WTC11 (cell line): ENCODE data around the gene CNTRL. TPM values are rescaled to one million over a fixed set of nuclear protein-coding genes. Genes with fewer than 3 reads are reported as not detected.

Experiments used
- ATAC-seq: fragments of 200-7000 bp; cut with Tn5 transposase; 2 replicates; pipeline ENCODE4 v1.10.0; 2021; ENCODE audit warnings: mild to moderate bottlenecking, moderate library complexity
- CTCF ChIA-PET: fragments of 300-600 bp; sonication (Branson Sonifier 250); formaldehyde crosslinking; loops from one replicate; lab custom pipeline; 2021; ENCODE audit warnings: antibody characterized with exemption; lab: Charles Lee
- POLR2A ChIA-PET: fragments of 350-600 bp; sonication (Branson Sonifier 250); formaldehyde crosslinking; loops from one replicate; lab custom pipeline; 2021; ENCODE audit warnings: antibody characterized with exemption; lab: Charles Lee
- DNase-seq: peaks from one replicate; pipeline ENCODE4 v3.0.0; 2021; ENCODE audit warnings: low spot score
- H3K27ac Mint-ChIP-seq: 2 replicates; pipeline ENCODE4 v1.8.0; 2021; ENCODE audit warnings: mixed read lengths
- H3K27me3 Mint-ChIP-seq: 2 replicates; pipeline ENCODE4 v1.8.0; 2021; ENCODE audit warnings: low read depth, mild to moderate bottlenecking, moderate library complexity, mixed read lengths
- H3K36me3 Mint-ChIP-seq: 2 replicates; pipeline ENCODE4 v1.8.0; 2021; ENCODE audit warnings: mixed read lengths
- H3K4me1 Mint-ChIP-seq: 2 replicates; pipeline ENCODE4 v1.8.0; 2022; ENCODE audit warnings: mixed read lengths
- H3K4me3 Mint-ChIP-seq: 2 replicates; pipeline ENCODE4 v1.8.0; 2021; ENCODE audit warnings: mild to moderate bottlenecking, moderate library complexity, mixed read lengths
- H3K9me3 Mint-ChIP-seq: 2 replicates; pipeline ENCODE4 v1.8.0; 2021; ENCODE audit warnings: mixed read lengths
- ATF1 ChIP-seq: sonication (generic); formaldehyde crosslinking; IDR thresholded peaks from 2 replicates; pipeline ENCODE4 v1.8.1; 2023; ENCODE audit warnings: mild to moderate bottlenecking, moderate library complexity, missing genetic modification reagents
- CBFB ChIP-seq: sonication (generic); formaldehyde crosslinking; IDR thresholded peaks from 2 replicates; pipeline ENCODE4 v1.8.1; 2022; ENCODE audit warnings: mild to moderate bottlenecking, low read depth, missing genetic modification reagents
- E2F1 ChIP-seq: sonication (generic); formaldehyde crosslinking; IDR thresholded peaks from 2 replicates; pipeline ENCODE4 v1.8.0; 2022; ENCODE audit warnings: mild to moderate bottlenecking, missing genetic modification reagents
- E2F4 ChIP-seq: sonication (generic); formaldehyde crosslinking; IDR thresholded peaks from 2 replicates; pipeline ENCODE4 v1.8.1; 2022; ENCODE audit warnings: low read depth, mild to moderate bottlenecking, moderate library complexity, missing genetic modification reagents, borderline replicate concordance
- FOXK1 ChIP-seq: sonication (generic); formaldehyde crosslinking; IDR thresholded peaks from 2 replicates; pipeline ENCODE4 v1.8.0; 2022; ENCODE audit warnings: mild to moderate bottlenecking, moderate library complexity, missing genetic modification reagents
- FOXP1 ChIP-seq: sonication (generic); formaldehyde crosslinking; IDR thresholded peaks from 2 replicates; pipeline ENCODE4 v1.8.0; 2022; ENCODE audit warnings: missing genetic modification reagents, mild to moderate bottlenecking, moderate library complexity, borderline replicate concordance
- GRHL2 ChIP-seq: fragments of 250-450 bp; sonication (Bioruptor Pico); IDR thresholded peaks from 2 replicates; pipeline ENCODE4 v1.8.0; 2022; ENCODE audit warnings: mild to moderate bottlenecking, moderate library complexity; ENCODE audit not compliant: insufficient replicate concordance, severe bottlenecking
- KAT7 ChIP-seq: sonication (generic); formaldehyde crosslinking; IDR thresholded peaks from 2 replicates; pipeline ENCODE4 v1.8.1; 2023; ENCODE audit warnings: missing genetic modification reagents, mild to moderate bottlenecking, borderline replicate concordance
- MAX ChIP-seq: sonication (generic); formaldehyde crosslinking; IDR thresholded peaks from 2 replicates; pipeline ENCODE4 v1.8.0; 2022; ENCODE audit warnings: mild to moderate bottlenecking, missing genetic modification reagents
- MXD4 ChIP-seq: fragments of 250-450 bp; sonication (Bioruptor Pico); IDR thresholded peaks from 2 replicates; pipeline ENCODE4 v1.8.0; 2021; ENCODE audit warnings: mild to moderate bottlenecking, moderate library complexity, borderline replicate concordance
- NR1H2 ChIP-seq: sonication (generic); formaldehyde crosslinking; IDR thresholded peaks from 2 replicates; pipeline ENCODE4 v1.9.0; 2021; ENCODE audit warnings: mild to moderate bottlenecking, moderate library complexity, missing genetic modification reagents
- NR2C2 ChIP-seq: sonication (generic); formaldehyde crosslinking; IDR thresholded peaks from 2 replicates; pipeline ENCODE4 v1.8.0; 2022; ENCODE audit warnings: mild to moderate bottlenecking, missing genetic modification reagents
- NR3C1 ChIP-seq: sonication (generic); formaldehyde crosslinking; conservative IDR thresholded peaks from 2 replicates; pipeline ENCODE4 v1.8.1; 2023; ENCODE audit warnings: low read depth, mild to moderate bottlenecking, missing genetic modification reagents
- total RNA-seq: library from RNA; stranded (reverse); gene quantifications from 3 replicates; pipeline ENCODE4 v1.2.3, GENCODE V29; 2021
- TF ChIP-seq, protein P1 (sequence below): fragments of 200-600 bp; IDR thresholded peaks from 2 replicates; pipeline ENCODE4 v1.8.0; 2022; ENCODE audit warnings: antibody characterized with exemption
- TF ChIP-seq, protein P2 (sequence below): sonication (generic); formaldehyde crosslinking; IDR thresholded peaks from 2 replicates; pipeline ENCODE4 v1.8.0; 2022; ENCODE audit warnings: mild to moderate bottlenecking, missing genetic modification reagents
- TF ChIP-seq, protein P3 (sequence below): sonication (generic); formaldehyde crosslinking; IDR thresholded peaks from 2 replicates; pipeline ENCODE4 v1.8.1; 2023; ENCODE audit warnings: mild to moderate bottlenecking, missing genetic modification reagents, borderline replicate concordance

Gene CNTRL
- total RNA-seq, 1 experiment from 2014 or later: 13.3 TPM

DNA sequence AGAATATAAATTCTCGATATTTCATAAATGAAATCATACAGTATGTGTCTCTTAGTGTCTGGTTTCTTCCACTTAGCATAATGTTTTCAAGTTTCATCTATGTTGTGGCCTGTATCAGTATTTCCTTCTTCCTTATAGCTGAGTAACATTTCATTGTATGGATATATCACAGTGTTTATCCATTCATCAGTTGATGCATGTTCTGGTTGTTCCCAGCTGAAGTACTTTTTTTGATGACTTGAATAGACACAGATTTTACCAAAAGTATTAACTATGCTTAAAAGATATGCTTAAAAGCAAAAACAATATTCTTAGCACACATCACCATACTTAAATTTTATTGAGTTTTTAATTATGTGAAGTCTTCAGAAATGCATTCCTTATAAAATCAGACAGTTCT lies 114.3 kb downstream of the CNTRL start (continued):
- TF ChIP-seq ATF1 (CRISPR knock-in tag): no peak
- TF ChIP-seq, all 79 proteins: peak for 0

DNA sequence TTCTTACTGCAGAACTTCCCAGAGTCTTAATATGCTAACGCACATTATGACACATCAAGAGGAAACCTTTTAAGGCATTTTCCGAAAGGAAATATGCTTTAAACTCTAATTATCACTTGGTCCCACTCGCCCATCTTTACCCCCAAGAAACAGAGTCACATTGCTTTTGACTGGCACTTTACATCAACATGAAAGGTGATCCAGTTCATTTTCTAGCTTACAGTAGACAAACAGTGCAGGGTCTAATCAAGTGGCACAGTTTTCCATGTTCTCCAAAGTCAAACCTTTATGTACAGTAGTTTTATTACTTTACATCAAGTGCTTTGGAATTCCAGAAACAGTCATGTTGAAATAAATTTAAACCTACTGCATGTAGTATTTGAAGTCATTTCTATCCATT lies 114.9 kb downstream of the CNTRL start:
- Mint-ChIP-seq H3K4me3 (no peak overlapping the region), H3K27me3 (no peaks in the 10 kb centered on the region), H3K27ac (no peak overlapping the region), H3K9me3 (no peaks in the 10 kb centered on the region), H3K4me1 (peaks cover 3% of the 10 kb centered on the region; the same call in 1 of the 2 replicates), H3K36me3 (no peaks in the 10 kb centered on the region)
- ATAC-seq: no peak
- DNase-seq: no peak
- TF ChIP-seq, protein P1, sequence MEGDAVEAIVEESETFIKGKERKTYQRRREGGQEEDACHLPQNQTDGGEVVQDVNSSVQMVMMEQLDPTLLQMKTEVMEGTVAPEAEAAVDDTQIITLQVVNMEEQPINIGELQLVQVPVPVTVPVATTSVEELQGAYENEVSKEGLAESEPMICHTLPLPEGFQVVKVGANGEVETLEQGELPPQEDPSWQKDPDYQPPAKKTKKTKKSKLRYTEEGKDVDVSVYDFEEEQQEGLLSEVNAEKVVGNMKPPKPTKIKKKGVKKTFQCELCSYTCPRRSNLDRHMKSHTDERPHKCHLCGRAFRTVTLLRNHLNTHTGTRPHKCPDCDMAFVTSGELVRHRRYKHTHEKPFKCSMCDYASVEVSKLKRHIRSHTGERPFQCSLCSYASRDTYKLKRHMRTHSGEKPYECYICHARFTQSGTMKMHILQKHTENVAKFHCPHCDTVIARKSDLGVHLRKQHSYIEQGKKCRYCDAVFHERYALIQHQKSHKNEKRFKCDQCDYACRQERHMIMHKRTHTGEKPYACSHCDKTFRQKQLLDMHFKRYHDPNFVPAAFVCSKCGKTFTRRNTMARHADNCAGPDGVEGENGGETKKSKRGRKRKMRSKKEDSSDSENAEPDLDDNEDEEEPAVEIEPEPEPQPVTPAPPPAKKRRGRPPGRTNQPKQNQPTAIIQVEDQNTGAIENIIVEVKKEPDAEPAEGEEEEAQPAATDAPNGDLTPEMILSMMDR: no peak
- TF ChIP-seq NR2C2: no peak
- no peak for TF ChIP-seq FOXK1 (CRISPR knock-in tag)
- no peak for TF ChIP-seq E2F1 (CRISPR knock-in tag)
- no peak for TF ChIP-seq NR3C1
- CTCF ChIA-PET: no interaction called here
- POLR2A ChIA-PET: no interaction called here

- H3K27me3 Mint-ChIP-seq: no peaks in the 10 kb centered on the region
- no peak for ATAC-seq
- H3K4me1 Mint-ChIP-seq: peaks cover 18% of the 10 kb centered on the region
- TF ChIP-seq, protein P2, sequence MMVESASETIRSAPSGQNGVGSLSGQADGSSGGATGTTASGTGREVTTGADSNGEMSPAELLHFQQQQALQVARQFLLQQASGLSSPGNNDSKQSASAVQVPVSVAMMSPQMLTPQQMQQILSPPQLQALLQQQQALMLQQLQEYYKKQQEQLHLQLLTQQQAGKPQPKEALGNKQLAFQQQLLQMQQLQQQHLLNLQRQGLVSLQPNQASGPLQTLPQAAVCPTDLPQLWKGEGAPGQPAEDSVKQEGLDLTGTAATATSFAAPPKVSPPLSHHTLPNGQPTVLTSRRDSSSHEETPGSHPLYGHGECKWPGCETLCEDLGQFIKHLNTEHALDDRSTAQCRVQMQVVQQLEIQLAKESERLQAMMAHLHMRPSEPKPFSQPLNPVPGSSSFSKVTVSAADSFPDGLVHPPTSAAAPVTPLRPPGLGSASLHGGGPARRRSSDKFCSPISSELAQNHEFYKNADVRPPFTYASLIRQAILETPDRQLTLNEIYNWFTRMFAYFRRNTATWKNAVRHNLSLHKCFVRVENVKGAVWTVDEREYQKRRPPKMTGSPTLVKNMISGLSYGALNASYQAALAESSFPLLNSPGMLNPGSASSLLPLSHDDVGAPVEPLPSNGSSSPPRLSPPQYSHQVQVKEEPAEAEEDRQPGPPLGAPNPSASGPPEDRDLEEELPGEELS: no peak
- TF ChIP-seq CBFB (CRISPR knock-in tag): no peak
- no peak for TF ChIP-seq E2F4 (CRISPR knock-in tag)
- TF ChIP-seq NR1H2 (CRISPR knock-in tag): no peak
- TF ChIP-seq, protein P3, sequence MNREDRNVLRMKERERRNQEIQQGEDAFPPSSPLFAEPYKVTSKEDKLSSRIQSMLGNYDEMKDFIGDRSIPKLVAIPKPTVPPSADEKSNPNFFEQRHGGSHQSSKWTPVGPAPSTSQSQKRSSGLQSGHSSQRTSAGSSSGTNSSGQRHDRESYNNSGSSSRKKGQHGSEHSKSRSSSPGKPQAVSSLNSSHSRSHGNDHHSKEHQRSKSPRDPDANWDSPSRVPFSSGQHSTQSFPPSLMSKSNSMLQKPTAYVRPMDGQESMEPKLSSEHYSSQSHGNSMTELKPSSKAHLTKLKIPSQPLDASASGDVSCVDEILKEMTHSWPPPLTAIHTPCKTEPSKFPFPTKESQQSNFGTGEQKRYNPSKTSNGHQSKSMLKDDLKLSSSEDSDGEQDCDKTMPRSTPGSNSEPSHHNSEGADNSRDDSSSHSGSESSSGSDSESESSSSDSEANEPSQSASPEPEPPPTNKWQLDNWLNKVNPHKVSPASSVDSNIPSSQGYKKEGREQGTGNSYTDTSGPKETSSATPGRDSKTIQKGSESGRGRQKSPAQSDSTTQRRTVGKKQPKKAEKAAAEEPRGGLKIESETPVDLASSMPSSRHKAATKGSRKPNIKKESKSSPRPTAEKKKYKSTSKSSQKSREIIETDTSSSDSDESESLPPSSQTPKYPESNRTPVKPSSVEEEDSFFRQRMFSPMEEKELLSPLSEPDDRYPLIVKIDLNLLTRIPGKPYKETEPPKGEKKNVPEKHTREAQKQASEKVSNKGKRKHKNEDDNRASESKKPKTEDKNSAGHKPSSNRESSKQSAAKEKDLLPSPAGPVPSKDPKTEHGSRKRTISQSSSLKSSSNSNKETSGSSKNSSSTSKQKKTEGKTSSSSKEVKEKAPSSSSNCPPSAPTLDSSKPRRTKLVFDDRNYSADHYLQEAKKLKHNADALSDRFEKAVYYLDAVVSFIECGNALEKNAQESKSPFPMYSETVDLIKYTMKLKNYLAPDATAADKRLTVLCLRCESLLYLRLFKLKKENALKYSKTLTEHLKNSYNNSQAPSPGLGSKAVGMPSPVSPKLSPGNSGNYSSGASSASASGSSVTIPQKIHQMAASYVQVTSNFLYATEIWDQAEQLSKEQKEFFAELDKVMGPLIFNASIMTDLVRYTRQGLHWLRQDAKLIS (CRISPR knock-in tag): no peak
- TF ChIP-seq GRHL2 (CRISPR knock-in tag): no peak
- TF ChIP-seq KAT7 (CRISPR knock-in tag): no peak
- TF ChIP-seq FOXP1 (CRISPR knock-in tag): no peak
- no peak for TF ChIP-seq ATF1 (CRISPR knock-in tag)
- TF ChIP-seq MAX (CRISPR knock-in tag): no peak
- TF ChIP-seq MXD4 (CRISPR knock-in tag): no peak
- H3K27ac Mint-ChIP-seq: no peak overlapping the region
- ChIA-PET POLR2A (no interaction called here), CTCF (no interaction called here)
- DNase-seq: no peak
- no peaks in the 10 kb centered on the region for H3K36me3 Mint-ChIP-seq
- no peaks in the 10 kb centered on the region for H3K9me3 Mint-ChIP-seq
- H3K4me3 Mint-ChIP-seq: no peak overlapping the region
Measured at GRCh38 chr9:121191235-121191634, 116.5 kb downstream of the CNTRL start.
